Liver (tissue), 9 donors: Measurements from ENCODE around the gene NUDT4. TPM values are rescaled to one million over a fixed set of nuclear protein-coding genes. Genes with fewer than 3 reads are reported as not detected.

Experiments used
- DNase-seq: peaks from one replicate; pipeline ENCODE4 v3.0.0-alpha.2; 2017; ENCODE audit warnings: low spot score
- H3K27ac ChIP-seq, 2 donors: one replicate each; pipeline ENCODE4 v1.7.0; 2013; ENCODE audit warnings: inconsistent platforms in 2 of 2, low read length in 2 of 2, control low read depth in 1 of 2, low read depth in 1 of 2, mild to moderate bottlenecking in 1 of 2
- H3K27me3 ChIP-seq, 4 donors: one replicate each; pipeline versions ENCODE4 v1.6.1 to v1.7.0; 2013; ENCODE audit warnings: low read length in 3 of 4, inconsistent platforms in 1 of 4, mild to moderate bottlenecking in 1 of 4, moderate library complexity in 1 of 4; ENCODE audit not compliant: control insufficient read depth in 4 of 4, insufficient read depth in 4 of 4
- H3K36me3 ChIP-seq, 4 donors: one replicate each; pipeline versions ENCODE4 v1.6.1 to v1.7.0; 2013; ENCODE audit warnings: low read length in 3 of 4, mild to moderate bottlenecking in 3 of 4, low read depth in 1 of 4, moderate library complexity in 1 of 4; ENCODE audit not compliant: control insufficient read depth in 4 of 4, insufficient read depth in 3 of 4
- H3K4me1 ChIP-seq, 4 donors: one replicate each; pipeline versions ENCODE4 v1.6.1 to v1.7.0; 2013; ENCODE audit warnings: low read length in 3 of 4, mild to moderate bottlenecking in 3 of 4, moderate library complexity in 1 of 4; ENCODE audit not compliant: control insufficient read depth in 4 of 4, insufficient read depth in 4 of 4
- H3K4me3 ChIP-seq, 3 donors: one replicate each; pipeline versions ENCODE4 v1.6.1 to v1.7.0; 2013; ENCODE audit warnings: low read length in 3 of 3, control low read depth in 1 of 3, low read depth in 1 of 3, mild to moderate bottlenecking in 1 of 3
- H3K9ac ChIP-seq, 2 donors: one replicate each; pipeline ENCODE4 v1.7.0; 2013; ENCODE audit warnings: low read length in 2 of 2, mild to moderate bottlenecking in 2 of 2, moderate library complexity in 2 of 2, control low read depth in 1 of 2, low read depth in 1 of 2
- H3K9me3 ChIP-seq, 4 donors: one replicate each; pipeline versions ENCODE4 v1.6.1 to v1.7.0; 2013; ENCODE audit warnings: low read length in 3 of 4; ENCODE audit not compliant: control insufficient read depth in 4 of 4
- EGR1 ChIP-seq, 2 donors: IDR thresholded peaks; 2 replicates each; pipeline ENCODE4 v1.6.1; 2016 to 2018; ENCODE audit warnings: antibody characterized with exemption in 2 of 2, low read depth in 2 of 2
- FOXA1 ChIP-seq: IDR thresholded peaks from 2 replicates; pipeline ENCODE4 v1.6.1; 2016; ENCODE audit warnings: antibody characterized with exemption
- FOXA2 ChIP-seq: IDR thresholded peaks from 2 replicates; pipeline ENCODE4 v1.6.1; 2016; ENCODE audit warnings: antibody characterized with exemption
- GABPA ChIP-seq, 2 donors: IDR thresholded peaks in 1 of 2; conservative IDR thresholded peaks in 1 of 2; 2 replicates each; pipeline ENCODE4 v1.6.1; 2016; ENCODE audit warnings: antibody characterized with exemption in 2 of 2, mild to moderate bottlenecking in 1 of 2, moderate library complexity in 1 of 2
- HNF4A ChIP-seq, 2 donors: conservative IDR thresholded peaks; 2 replicates each; pipeline ENCODE4 v1.6.1; 2016; ENCODE audit warnings: antibody characterized with exemption in 2 of 2, mild to moderate bottlenecking in 2 of 2
- HNF4G ChIP-seq: IDR thresholded peaks from 2 replicates; pipeline ENCODE4 v1.6.1; 2016; ENCODE audit warnings: antibody characterized with exemption
- JUND ChIP-seq, 2 donors: IDR thresholded peaks; 2 replicates each; pipeline ENCODE4 v1.6.1; 2016; ENCODE audit warnings: antibody characterized with exemption in 2 of 2
- NR2F2 ChIP-seq: IDR thresholded peaks from 2 replicates; pipeline ENCODE4 v1.6.1; 2016; ENCODE audit warnings: antibody characterized with exemption
- RAD21 ChIP-seq, 2 donors: IDR thresholded peaks; 2 replicates each; pipeline ENCODE4 v1.6.1; 2016; ENCODE audit warnings: antibody characterized with exemption in 2 of 2, mild to moderate bottlenecking in 2 of 2
- RXRA ChIP-seq, 2 donors: IDR thresholded peaks; 2 replicates each; pipeline ENCODE4 v1.6.1; 2017 to 2018; ENCODE audit warnings: antibody characterized with exemption in 2 of 2, mild to moderate bottlenecking in 1 of 2
- SP1 ChIP-seq: IDR thresholded peaks from 2 replicates; pipeline ENCODE4 v1.6.1; 2018; ENCODE audit warnings: antibody characterized with exemption, mild to moderate bottlenecking
- TAF1 ChIP-seq: conservative IDR thresholded peaks from 2 replicates; pipeline ENCODE4 v1.6.1; 2016; ENCODE audit warnings: antibody characterized with exemption, mild to moderate bottlenecking
- YY1 ChIP-seq: IDR thresholded peaks from 2 replicates; pipeline ENCODE4 v1.6.1; 2016; ENCODE audit warnings: antibody characterized with exemption, mild to moderate bottlenecking
- WGBS: extraction: QIAGEN DNeasy Blood & Tissue Kit; methylation state at CpG from one replicate; pipeline ENCODE4 v1.1.7; 2013; 5-methylcytosine and 5-hydroxymethylcytosine counted together
- polyA plus RNA-seq, 2 donors: library from polyadenylated mRNA; stranded (reverse) in 1 of 2; unstranded in 1 of 2; fragments of 200-250 nt in 1 of 2; fragments of >200 nt in 1 of 2; fragmentation: Nextera tagmentation in 1 of 2; extraction: Ambion mirVana in 1 of 2; gene quantifications; one replicate each; pipeline versions ENCODE4 v1.2.1 to v1.2.3, GENCODE V29; 2013 to 2015
- total RNA-seq, 2 donors: library from RNA; depleted of rRNA; stranded (reverse); fragments of >200 nt; gene quantifications; one replicate each; pipeline ENCODE4 v1.2.3, GENCODE V29; 2014
- TF ChIP-seq, protein P1 (sequence below): fragments of 150-350 bp; IDR thresholded peaks from 2 replicates; pipeline ENCODE4 v1.5.1; 2017; ENCODE audit warnings: improper control_type of control experiment, low read depth, low read length; ENCODE audit not compliant: missing input control
- TF ChIP-seq, protein P2 (sequence below): IDR thresholded peaks from 2 replicates; pipeline ENCODE4 v1.6.1; 2016; ENCODE audit warnings: antibody characterized with exemption
- TF ChIP-seq, protein P3 (sequence below): IDR thresholded peaks from 2 replicates; pipeline ENCODE4 v1.6.1; 2016; ENCODE audit warnings: antibody characterized with exemption
- TF ChIP-seq, protein P4 (sequence below): IDR thresholded peaks from 2 replicates; pipeline ENCODE4 v1.6.1; 2016; ENCODE audit warnings: antibody characterized with exemption, mild to moderate bottlenecking
- TF ChIP-seq, protein P5 (sequence below): IDR thresholded peaks from 2 replicates; pipeline ENCODE4 v1.6.1; 2016; ENCODE audit warnings: antibody characterized with exemption
- donor health status: healthy.
- donor health status: healthy.
- donor health status: healthy.
- donor health status: healthy.
- donor health status: healthy.

NUDT4 gene
- total and polyA plus RNA-seq, 4 donors: 8.9 to 141 (median 11.9) TPM

DNA sequence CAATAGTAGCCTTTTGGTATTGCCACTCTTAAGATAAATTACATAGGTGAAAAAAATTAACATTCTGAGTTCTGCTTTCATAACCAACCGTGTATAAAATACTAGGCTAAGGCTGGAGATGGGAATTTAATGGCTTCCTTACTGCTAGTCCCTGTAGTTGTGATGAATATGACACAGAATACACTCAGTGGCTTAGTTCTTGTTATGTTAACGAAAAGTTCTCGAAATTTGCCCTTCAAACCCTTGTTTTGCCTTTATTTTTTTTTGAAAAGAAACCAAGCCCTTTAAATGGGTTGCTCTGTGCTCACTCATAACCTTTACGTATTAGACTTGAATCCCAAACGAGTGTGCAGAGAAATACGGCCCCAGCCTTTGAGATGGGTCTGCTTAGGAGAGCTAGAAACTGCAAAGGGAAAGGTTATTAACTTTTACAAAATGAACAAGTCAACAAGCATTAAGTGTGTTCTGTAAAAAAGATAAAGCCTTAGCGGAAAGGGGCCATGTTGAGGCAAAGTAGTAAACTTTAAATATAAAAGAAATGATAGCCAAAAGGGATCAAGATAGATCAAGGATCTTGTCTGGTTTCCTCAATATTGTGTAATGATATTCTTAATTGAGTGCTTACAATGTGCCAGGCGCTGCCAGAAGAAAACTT is 1.7 kb downstream of the NUDT4 start:
- Histone ChIP-seq H3K27ac (peak overlapping the region; percentile 90 to 98), H3K9me3 (no peaks in the 10 kb centered on the region), H3K4me1 (peaks cover 2 to 36% (median 28%) of the 10 kb centered on the region in 4 donors), H3K4me3 (peak overlapping the region; percentile 78 to 97 (median 85)), H3K27me3 (no peaks in the 10 kb centered on the region), H3K9ac (peak overlapping the region; percentile 95 to 99), H3K36me3 (no peaks in the 10 kb centered on the region)
- TF ChIP-seq RXRA (IDR thresholded peaks at IDR 0.05) (no peak), TAF1 (no peak), FOXA1 (no peak), JUND (IDR thresholded peaks at IDR 0.05) (no peak), RAD21 (IDR thresholded peaks at IDR 0.05) (no peak), EGR1 (IDR thresholded peaks at IDR 0.05; ENCODE audit: low read depth in 2 of 2) (no peak), HNF4A (conservative IDR thresholded peaks at IDR 0.05) (no peak), YY1 (no peak), GABPA (IDR thresholded peaks at IDR 0.05 in 1 of 2, conservative IDR thresholded peaks at IDR 0.05 in 1 of 2) (no peak), SP1 (no peak), FOXA2 (no peak), NR2F2 (no peak), HNF4G (no peak)
- TF ChIP-seq, protein P1, sequence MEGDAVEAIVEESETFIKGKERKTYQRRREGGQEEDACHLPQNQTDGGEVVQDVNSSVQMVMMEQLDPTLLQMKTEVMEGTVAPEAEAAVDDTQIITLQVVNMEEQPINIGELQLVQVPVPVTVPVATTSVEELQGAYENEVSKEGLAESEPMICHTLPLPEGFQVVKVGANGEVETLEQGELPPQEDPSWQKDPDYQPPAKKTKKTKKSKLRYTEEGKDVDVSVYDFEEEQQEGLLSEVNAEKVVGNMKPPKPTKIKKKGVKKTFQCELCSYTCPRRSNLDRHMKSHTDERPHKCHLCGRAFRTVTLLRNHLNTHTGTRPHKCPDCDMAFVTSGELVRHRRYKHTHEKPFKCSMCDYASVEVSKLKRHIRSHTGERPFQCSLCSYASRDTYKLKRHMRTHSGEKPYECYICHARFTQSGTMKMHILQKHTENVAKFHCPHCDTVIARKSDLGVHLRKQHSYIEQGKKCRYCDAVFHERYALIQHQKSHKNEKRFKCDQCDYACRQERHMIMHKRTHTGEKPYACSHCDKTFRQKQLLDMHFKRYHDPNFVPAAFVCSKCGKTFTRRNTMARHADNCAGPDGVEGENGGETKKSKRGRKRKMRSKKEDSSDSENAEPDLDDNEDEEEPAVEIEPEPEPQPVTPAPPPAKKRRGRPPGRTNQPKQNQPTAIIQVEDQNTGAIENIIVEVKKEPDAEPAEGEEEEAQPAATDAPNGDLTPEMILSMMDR: no peak
- TF ChIP-seq, protein P2, sequence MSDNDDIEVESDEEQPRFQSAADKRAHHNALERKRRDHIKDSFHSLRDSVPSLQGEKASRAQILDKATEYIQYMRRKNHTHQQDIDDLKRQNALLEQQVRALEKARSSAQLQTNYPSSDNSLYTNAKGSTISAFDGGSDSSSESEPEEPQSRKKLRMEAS: no peak
- TF ChIP-seq, protein P3, sequence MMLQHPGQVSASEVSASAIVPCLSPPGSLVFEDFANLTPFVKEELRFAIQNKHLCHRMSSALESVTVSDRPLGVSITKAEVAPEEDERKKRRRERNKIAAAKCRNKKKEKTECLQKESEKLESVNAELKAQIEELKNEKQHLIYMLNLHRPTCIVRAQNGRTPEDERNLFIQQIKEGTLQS: no peak
- TF ChIP-seq, protein P4, sequence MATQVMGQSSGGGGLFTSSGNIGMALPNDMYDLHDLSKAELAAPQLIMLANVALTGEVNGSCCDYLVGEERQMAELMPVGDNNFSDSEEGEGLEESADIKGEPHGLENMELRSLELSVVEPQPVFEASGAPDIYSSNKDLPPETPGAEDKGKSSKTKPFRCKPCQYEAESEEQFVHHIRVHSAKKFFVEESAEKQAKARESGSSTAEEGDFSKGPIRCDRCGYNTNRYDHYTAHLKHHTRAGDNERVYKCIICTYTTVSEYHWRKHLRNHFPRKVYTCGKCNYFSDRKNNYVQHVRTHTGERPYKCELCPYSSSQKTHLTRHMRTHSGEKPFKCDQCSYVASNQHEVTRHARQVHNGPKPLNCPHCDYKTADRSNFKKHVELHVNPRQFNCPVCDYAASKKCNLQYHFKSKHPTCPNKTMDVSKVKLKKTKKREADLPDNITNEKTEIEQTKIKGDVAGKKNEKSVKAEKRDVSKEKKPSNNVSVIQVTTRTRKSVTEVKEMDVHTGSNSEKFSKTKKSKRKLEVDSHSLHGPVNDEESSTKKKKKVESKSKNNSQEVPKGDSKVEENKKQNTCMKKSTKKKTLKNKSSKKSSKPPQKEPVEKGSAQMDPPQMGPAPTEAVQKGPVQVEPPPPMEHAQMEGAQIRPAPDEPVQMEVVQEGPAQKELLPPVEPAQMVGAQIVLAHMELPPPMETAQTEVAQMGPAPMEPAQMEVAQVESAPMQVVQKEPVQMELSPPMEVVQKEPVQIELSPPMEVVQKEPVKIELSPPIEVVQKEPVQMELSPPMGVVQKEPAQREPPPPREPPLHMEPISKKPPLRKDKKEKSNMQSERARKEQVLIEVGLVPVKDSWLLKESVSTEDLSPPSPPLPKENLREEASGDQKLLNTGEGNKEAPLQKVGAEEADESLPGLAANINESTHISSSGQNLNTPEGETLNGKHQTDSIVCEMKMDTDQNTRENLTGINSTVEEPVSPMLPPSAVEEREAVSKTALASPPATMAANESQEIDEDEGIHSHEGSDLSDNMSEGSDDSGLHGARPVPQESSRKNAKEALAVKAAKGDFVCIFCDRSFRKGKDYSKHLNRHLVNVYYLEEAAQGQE: no peak
- DNase-seq: no peak
- WGBS: 6% methylated on average over 8 of the region's 8 CpGs

DNA sequence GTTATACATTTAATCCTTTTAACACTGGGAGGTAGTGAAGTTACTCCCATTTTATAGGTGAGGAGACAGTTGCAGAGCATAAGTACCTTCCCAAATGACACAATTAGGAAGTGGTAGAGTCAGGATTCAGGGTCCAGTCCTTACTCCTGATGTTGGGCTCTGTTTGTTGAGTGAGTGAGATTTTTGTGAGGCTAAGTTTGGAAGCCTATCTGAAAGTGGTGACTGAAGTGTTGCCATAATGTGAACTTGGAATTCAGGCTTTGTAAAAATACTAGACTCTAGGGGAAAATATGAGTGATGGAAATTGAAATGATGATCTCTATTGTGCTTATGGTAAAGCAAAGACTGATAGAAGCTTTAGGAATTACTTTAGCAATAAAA is 2.2 kb downstream of the NUDT4 start:
- H3K4me1 ChIP-seq: peaks cover 2 to 35% (median 26%) of the 10 kb centered on the region in 4 donors

More for the DNA sequence above, 2.2 kb downstream of the NUDT4 start:
- Histone ChIP-seq H3K27me3 (no peaks in the 10 kb centered on the region), H3K36me3 (no peaks in the 10 kb centered on the region), H3K9me3 (no peaks in the 10 kb centered on the region), H3K9ac (peak overlapping the region in 1 of 2 donors; percentile 99), H3K27ac (peak overlapping the region; percentile 90 to 98), H3K4me3 (peak overlapping the region; percentile 78 to 97 (median 85))
- no peak for DNase-seq
- TF ChIP-seq, protein P5, sequence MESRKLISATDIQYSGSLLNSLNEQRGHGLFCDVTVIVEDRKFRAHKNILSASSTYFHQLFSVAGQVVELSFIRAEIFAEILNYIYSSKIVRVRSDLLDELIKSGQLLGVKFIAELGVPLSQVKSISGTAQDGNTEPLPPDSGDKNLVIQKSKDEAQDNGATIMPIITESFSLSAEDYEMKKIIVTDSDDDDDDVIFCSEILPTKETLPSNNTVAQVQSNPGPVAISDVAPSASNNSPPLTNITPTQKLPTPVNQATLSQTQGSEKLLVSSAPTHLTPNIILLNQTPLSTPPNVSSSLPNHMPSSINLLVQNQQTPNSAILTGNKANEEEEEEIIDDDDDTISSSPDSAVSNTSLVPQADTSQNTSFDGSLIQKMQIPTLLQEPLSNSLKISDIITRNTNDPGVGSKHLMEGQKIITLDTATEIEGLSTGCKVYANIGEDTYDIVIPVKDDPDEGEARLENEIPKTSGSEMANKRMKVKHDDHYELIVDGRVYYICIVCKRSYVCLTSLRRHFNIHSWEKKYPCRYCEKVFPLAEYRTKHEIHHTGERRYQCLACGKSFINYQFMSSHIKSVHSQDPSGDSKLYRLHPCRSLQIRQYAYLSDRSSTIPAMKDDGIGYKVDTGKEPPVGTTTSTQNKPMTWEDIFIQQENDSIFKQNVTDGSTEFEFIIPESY: no peak
- no peak for TF ChIP-seq FOXA1
- no peak for TF ChIP-seq HNF4G
- TF ChIP-seq SP1: no peak
- TF ChIP-seq, protein P2: no peak
- no peak for TF ChIP-seq NR2F2
- no peak for TF ChIP-seq YY1
- TF ChIP-seq JUND (IDR thresholded peaks at IDR 0.05): no peak
- TF ChIP-seq, protein P1: no peak
- TF ChIP-seq, protein P3: no peak
- TF ChIP-seq HNF4A (conservative IDR thresholded peaks at IDR 0.05): no peak
- no peak for TF ChIP-seq EGR1 (IDR thresholded peaks at IDR 0.05; ENCODE audit: low read depth in 2 of 2)
- no peak for TF ChIP-seq TAF1
- TF ChIP-seq RAD21 (IDR thresholded peaks at IDR 0.05): no peak
- no peak for TF ChIP-seq GABPA (IDR thresholded peaks at IDR 0.05 in 1 of 2, conservative IDR thresholded peaks at IDR 0.05 in 1 of 2)
